HG03565 (cell line): ENCODE results near the gene TMEM214.

ENCODE experiments used
- ATAC-seq: cut with Tn5 transposase; IDR thresholded peaks from one replicate; pipeline ENCODE4 v1.9.1; 2021; ENCODE audit warnings: mild to moderate bottlenecking, moderate library complexity; ENCODE audit not compliant: unreplicated experiment

TMEM214 gene

GRCh38 chr2:27039426-27039825 lies 6.7 kb downstream of the TMEM214 start:
- no peak for ATAC-seq

DNA sequence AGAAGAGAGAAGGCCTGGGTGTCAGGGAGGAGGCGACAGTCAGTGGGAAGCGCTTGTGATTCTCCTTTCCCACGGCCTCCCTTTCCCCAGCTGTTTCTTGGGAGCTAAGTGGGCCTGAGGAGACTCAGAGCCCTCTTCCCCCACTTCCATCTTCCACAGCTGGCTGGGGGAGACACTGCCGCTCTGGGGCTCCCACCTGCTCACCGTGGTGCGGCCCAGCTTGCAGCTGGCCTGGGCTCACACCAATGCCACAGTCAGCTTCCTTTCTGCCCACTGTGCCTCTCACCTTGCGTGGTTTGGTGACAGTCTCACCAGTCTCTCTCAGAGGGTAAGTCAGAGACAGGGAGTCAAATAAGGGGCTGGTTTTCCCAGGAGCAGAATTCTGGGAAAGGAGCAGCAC lies 7.1 kb downstream of the TMEM214 start:
- ATAC-seq = no peak

DNA sequence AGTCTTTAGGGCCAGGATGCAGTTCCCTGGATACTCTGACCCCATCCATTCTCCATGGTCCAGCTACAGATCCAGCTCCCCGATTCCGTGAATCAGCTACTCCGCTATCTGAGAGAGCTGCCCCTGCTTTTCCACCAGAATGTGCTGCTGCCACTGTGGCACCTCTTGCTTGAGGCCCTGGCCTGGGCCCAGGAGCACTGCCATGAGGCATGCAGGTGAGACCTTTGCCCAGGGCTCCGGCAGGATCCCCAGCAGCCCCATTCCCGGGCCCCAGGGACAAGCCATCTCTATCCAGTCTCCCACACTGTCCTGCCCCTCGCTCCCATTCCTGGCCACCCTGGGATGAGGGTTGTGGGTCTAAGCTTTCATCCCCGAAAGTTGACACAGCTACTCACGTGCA lies 7.5 kb downstream of the TMEM214 start:
- ATAC-seq = no peak

GRCh38 chr2:27041752-27042151 lies 9.0 kb downstream of the TMEM214 start:
- ATAC-seq = peak; percentile 5

DNA sequence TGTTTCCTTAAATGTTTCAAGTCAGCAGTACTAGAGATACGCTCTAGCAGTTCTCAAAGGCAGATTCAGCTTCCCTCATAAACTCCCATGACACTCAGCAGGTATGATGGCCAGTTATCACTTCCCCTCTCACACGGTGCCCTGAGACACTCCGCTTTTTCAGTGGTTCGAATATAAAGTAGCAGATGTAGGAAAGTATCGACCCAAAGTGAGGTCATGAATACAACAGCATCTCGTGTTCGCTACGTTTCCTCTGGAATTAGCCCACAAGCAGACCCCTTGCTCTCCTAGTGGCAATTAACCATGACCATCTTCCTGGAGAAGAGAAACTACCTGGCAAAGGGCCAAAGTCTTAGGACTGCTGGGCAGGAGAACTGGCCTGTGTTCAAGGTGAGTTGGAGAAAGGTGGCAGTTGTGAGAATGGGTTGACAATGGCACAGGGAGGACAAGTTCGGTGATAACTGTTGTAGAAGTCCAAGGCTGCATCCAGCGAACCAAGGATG lies 9.4 kb downstream of the TMEM214 start:
- ATAC-seq = peak; percentile 55

DNA sequence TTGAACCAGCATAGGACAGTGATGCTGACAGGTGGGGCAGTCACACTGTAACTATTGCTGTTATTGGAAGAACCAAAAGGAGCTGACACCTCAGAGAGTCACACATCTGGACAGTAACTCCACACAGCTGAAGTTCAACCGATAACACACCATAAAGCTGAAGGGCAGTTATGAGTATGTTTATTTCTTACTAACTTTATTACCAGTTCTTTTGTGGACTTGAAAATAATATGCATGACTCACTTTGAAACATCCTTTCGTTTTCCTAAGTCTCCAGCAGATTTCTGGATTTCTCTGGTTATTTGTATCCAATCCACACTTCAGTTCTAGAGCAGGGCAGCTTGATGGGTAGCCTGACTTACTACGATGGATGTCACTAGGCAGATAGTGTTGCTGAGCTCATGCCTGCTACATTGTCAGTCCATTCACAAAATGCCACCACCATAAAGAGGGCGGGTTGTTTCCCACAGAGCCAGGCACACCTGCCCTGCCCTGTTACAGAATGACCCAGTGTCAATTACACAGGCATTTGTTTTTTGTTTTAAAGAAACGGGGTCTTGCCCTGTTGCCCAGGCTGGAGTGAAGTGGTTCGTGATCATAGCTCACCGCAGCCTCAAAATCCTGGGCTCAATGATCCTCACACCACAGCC lies 10.3 kb downstream of the TMEM214 start:
- no peak for ATAC-seq

- peak; percentile 12 for ATAC-seq
These were observed 16.9 kb downstream of the TMEM214 start for GRCh38 chr2:27049422-27050280.

DNA sequence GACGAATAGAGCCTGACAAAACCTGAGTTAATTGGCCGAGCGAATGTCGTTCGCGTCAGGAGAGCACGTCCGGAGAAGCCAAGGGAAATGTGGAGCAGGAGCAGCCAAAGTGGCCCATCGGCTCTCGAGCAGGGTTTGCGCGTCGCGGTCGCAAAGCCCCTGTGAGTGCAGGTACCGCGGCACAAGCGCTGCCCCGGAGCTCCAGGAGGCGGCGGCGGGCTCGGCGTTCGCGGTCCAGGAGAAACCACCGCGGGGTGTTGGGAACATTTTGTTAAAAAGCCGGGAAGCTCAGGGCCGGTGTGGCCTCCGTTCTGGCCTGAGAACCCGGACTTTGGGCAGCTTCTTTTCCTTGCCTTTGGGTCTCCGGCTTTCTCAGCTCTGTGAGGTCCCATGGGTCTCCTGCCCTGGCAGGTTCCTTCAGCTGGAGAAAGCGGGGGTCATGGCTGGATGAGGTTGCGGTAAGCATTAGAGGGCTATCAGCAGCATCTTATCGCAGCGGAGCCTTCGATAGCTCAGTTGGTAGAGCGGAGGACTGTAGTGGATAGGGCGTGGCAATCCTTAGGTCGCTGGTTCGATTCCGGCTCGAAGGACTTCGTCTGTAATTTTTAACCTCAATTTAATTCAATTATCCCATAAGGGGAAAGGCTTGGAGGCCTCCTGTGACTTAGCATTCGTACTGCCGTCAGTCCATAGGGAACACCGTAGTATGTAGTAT lies 17.7 kb downstream of the TMEM214 start:
- peak; percentile 39 for ATAC-seq

DNA sequence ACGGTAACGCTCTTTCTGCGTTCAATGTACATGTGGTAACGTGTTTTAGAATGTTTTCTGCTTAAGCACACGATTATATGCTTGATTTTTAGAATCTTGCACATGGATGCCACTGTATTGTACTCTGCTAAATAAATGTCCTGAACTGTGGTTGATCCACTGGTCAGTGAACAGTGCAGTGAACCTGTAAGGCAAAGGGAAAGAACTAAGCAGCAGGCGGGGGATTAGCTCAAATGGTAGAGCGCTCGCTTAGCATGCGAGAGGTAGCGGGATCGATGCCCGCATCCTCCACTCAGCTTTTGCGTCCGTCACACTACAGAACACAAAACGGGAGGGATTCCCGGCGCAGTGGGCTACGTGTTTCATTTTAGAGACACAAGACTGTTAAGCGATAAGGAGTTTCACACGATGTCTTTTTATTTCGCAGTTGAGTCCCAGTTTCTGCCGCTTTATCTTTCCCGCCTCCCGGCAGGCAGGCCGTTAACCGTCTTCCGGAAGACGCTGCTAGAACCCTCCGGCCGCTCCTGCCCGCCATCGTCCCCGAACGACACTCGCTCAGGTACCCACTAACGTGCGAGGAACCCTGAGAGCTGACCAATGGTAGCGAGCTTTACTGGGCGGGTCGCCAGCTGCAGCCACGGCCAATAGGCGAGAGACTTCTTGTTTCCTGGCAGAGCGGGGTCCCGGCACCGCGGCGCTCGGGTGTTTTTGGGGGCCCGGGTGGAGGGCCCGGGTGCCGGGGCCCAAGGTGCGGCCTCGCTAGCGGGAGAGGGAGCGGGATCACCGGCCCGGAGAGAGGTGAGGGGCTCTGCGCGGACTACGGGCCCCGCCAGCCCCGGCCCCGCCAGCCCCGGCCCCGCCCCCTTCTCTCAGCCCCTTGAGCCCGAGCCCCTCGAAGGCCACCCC lies 18.5 kb downstream of the TMEM214 start, which contains the start of gene AGBL5:
Gene AGBL5 (plus strand): TSS at position 673 of the 906 bp plus-strand sequence. CDS start 1,291 bp downstream, outside the sequence.
- ATAC-seq = peak; percentile 47

DNA sequence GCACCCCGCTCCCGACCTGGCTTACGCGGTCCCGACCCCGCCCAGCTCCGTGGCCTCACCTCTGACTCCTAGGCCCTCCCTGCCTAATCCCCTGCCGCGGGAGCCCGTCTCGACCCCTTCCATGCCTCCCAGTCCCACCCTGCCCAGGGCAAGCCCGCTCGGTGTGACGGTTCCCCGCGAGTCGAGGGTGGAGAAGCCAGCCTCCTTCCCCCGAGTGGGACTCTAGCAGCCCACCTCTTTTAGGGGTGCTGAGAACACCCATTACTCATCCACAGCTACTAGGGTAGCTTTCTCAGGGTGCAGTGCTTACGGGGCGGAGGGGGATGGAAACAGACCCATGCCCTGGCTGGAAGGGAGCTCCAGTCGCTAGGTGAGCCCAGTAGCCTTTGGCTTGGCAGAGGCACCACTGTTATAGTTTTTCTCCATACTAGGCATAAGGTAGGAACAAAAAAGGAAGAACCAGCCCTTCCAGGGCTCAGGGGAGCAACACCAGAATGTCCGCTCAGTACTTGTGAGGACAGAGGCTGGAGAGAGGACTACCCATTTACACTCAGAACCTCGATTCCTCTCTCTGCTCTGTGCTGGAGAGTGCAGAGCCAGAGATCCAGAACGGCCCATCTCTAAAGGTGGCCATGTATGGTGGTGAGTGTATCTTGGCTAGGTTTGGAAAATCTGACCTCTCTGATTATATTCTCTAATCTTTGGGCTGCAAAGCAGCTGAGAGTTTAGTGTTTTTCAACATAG lies 19.3 kb downstream of the TMEM214 start:
- no peak for ATAC-seq

DNA sequence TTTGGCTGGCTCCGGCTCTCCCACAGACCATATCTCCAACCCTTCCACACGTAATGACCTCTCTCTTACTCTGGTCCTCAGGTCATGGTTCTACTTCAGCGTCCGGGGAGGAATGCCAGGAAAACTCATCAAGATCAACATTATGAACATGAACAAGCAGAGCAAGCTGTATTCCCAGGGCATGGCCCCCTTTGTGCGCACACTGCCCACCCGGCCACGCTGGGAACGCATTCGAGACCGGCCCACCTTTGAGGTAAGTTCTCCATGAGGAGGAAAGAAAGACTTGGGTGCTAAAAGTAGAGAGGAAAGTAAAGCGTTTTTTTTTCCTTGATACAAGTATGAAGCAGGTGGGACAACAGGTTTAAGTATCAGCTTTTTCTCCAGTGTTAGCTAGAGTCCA lies 20.6 kb downstream of the TMEM214 start:
- ATAC-seq = no peak

GRCh38 chr2:27053776-27054175 lies 21.0 kb downstream of the TMEM214 start:
- no peak for ATAC-seq

DNA sequence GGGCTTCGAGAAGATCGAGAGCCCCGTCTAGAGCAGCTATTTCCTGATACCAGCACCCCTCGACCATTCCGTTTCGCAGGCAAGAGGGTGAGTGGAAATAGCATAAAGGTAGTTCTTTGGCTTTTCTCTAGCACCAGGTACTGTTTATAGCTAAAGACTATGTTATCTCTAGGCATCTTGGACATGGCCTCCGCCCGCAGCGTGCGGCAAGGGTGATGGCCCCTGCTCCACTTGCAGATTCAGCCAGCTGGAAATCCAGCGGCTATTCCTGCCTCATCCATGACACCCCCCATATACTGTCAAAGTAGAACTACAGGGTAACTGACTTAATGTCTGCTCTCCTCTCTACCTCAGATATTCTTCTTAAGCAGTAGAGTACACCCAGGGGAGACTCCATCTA lies 22.0 kb downstream of the TMEM214 start:
- no peak for ATAC-seq

DNA sequence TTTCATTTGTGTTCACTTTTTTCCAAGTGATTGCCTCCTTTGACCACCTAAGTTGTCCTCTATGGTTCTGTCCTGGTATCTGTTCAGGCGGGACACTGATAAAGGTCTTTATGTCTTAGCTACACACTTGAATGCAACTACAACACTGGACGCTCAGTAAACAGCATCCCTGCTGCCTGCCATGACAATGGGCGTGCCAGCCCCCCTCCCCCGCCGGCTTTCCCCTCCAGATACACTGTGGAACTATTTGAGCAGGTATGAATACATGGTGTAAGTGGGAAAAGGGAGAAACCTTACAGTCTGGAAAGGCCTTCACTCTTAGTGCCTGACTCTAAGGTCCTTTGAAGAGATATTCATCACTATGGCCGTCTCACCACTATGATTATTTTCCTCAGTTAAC lies 24.4 kb downstream of the TMEM214 start:
- no peak for ATAC-seq

- ATAC-seq = no peak
These were observed 25.4 kb downstream of the TMEM214 start for GRCh38 chr2:27058210-27058609.

DNA sequence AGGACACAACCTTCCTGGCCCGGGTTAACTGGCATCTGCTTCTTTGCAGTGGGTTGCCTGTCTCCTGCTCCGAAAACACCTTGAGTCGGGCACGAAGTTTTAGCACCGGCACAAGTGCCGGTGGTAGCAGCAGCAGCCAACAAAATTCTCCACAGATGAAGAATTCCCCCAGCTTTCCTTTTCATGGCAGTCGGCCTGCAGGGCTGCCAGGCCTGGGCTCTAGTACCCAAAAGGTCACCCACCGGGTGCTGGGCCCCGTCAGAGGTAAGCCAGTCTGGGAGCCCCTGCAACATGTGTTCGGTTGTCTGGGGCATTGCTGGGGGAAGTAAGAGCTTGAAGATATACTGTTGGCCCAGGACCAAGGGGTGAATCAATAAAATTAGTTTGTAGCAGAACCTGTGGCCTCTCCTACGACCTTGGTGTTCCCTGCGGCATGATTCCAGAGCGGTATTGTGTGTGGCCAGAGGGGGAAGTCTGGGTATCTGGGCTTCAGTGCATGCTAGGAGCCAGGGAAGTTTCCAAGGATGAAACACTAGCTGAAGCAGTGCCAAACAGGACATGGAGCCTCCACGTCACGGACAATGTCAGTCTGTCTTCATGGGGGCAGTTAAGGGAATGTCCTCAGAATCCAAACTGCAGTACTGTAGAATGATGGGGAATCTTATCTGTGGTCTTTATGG lies 26.5 kb downstream of the TMEM214 start:
- no peak for ATAC-seq

DNA sequence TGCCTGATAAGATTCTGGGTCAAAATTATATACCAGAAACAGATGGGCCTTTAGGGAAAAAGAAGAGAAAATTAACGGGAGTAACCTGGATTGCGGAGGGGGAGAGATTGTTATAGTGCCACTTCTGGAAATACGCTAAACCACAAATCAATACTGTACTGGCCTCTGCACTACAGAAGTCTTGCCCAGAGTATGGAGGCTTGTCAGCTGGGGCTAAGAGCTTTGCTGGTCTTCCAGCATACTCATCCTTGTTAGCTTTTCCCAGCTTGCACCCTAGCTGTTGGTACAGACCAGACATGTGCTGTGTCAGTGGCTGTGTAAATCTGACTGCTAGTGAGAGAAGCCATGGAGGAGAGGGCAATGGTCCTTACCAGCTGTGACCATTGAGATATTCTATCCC lies 27.6 kb downstream of the TMEM214 start:
- ATAC-seq = no peak

DNA sequence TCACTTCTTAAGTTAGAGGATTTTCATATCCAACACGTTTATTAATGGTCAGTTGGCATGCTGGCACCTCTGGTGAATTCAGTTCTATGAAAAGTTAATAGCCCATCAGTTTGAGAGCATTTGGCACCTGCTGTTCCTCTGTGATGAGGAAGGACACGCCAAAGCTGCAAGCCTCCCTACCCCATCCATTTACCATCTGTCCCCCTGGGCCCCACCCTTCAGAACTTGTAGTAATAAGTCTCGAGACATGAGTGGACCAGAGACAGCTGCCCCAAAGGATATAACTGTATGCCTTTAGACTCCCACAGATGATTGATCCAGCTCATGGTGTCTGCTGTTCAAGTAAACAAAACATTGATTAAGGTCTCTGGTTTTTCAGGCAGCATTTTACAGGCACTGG lies 32.4 kb downstream of the TMEM214 start:
- ATAC-seq = no peak

DNA sequence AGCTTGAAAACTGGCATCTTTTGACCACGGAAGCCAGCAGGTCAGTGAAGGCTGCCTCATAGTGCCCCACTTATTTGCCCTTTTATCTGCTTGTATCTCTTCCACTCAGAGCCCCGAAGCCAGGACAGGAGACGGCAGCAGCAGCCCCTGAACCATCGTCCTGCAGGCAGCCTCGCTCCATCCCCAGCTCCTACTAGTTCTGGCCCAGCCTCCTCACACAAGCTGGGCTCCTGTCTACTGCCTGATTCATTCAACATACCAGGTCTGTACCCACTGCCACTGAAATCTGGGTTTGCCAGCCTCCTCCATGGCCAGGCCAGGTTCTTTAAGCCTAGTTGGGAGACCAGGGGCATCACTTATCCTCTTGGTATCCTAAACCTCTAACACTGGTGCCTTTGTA lies 34.6 kb downstream of the TMEM214 start:
- ATAC-seq = no peak
